ENCODE data around the gene MACROD1.
"Not testable (repeated sequence)": the region's sequence is repeated elsewhere in the genome, so short reads cannot be mapped to it uniquely, and the experiment has no call there.

Gene MACROD1

DNA sequence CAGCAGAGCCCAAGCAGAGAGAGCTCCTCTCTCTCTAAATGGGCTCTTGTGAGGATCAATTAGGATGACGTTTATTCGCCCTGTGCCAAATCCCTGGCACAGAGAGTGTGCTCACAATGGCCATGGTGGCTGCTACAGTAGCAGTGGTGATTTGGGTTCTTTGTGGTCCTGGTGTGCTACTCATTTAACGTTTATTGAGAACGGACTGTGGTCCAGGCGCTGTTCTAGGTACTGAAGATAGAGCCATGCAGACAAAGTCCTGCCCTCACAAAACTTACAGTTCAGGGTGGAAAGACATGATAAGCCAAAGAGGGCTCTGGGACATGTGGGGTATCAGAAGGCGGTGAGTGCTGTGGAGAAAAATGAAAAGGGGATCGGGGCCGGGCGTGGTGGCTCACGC lies 174.4 kb downstream of the MACROD1 start:
- DNase-seq, result no peak

DNA sequence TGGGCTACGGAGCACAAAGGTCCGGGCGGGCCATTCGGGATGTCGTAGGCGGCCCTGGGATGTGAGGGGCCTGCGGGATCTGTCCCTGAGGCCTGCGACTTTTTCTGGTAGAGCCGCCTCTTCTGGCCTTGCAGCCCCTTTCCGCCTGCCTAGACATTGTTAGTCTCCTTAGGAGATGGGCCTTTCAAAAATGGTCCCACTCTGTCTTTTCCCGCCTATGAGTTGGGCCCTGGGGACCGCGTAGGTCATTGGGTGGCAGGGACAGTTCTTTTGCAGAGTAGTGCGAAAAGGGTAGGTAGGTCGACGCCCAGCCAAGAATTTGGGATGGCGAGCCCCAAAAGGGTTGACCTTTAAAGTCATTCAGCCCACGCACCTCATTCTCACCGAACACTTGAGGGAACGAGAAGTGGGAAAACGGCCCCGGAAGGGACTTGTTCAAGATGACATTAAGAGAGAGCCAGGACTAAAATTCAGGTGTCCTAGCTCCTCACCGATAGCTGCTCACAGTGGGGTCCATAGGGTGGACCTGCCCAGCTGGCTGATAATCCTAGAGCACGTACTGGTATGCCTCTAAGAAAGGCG lies 178.9 kb downstream of the MACROD1 start:
- no peak for DNase-seq

DNA sequence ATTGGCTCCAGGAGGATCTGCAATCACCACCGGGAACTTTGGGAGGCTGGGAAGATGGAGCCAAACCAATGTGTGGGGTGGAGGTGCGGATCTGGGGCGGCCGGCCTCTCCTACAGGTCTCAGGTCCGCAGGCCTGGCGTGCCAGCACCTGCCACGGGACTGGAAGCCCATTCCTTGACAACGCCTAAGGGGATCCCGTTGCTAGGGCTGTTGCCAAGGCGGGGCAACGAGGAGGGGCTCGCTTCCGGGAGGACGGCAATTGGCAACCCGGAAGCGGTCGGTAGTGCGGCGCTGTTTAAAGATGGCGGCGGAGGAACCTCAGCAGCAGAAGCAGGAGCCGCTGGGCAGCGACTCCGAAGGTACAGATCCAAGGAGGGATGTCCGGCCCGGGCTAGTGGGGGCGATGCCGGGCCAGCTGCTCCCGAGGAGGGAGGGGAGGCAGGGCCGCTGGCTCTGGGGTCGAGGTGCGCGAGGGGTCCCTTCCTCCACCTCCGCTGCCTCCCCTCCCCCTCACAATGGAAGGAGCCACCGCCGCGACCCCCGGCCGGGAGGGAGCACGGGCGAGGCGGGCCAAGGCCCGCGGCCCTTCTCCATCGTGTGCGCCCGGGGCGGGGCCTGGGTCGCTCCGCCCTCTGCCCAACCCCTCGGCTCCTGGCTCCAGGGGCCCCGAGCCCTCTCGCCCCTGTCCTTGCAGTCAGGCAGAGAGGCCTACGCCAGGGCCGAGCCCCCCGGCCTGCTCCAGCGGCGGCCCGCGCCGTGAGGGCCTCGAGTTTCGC lies 179.6 kb downstream of the MACROD1 start, which contains the start of gene OTUB1:
TSS of gene OTUB1 (plus strand) at position 283 of the 776 bp plus-strand sequence. CDS start at position 302, 19 bp downstream.
- no peak for DNase-seq

DNA sequence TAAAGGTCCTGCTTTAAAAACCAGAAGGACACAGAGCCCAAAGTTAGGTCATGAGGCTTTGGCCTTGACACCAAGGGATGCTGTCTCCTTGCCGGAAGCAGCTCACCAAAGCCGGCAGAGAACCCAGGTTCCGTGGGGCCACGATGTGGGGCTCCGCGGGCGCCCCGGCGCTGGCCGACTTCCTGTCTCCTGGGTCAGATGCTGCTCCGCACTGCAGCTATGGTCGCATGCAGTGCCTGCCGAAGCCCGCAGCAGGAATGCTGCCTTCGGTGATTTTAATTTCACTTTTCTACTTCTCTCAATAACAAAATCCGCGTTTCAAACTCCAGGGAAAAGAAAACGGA lies 180.1 kb downstream of the MACROD1 start:
- DNase-seq, result no peak

DNA sequence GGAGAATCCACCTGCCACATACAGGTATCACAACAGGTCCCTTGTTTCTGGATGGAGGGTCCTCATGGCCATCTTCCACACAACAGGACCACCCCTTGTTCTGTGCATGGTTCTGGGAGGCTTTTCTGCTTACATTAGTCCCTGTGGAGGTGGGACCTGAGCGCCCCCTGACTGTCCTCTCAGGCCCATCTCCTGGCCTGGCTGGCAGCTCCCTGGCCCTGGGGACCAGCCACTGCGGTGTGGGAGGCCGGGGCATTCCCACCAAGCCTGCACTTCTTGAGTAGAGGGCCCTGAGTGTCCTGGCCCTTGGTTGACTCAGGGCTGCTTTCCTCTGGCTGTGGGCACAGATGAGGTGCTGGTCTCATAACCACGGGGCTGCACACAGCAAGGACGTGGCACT lies 186.5 kb downstream of the MACROD1 start:
- DNase-seq, result no peak

DNA sequence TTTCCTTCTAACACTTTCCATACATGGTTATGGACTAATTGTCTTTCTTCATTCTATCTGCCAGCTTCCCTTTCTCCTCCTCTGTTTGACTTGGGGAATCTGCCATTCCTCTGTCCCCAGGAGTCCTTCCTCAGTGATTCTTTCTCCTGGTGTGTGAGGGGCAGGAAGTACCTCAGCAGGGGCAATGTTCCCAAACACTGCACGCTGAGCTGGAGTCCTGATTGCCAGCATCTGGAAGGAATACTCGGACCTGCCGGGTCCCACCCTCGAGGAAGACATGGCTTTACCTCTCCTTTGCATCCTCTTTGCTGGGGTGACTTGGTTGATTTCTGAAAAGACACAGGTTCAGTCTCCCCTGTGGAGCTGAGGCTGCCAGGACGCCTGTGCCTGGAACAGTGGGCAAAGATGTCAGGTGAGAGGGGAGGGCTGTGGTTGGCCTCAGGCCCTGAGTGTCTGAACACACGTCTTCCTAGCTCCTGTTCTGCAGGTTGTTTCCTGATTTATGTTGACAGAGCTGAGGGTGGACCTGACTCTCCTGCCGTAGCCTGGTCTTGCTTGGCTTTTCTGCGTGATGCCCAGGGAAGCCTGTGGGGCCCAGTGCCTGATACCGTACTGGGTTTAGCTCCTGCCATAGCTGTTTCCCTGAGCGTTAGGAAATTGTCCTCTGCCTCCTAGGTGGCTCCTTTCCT lies 187.2 kb downstream of the MACROD1 start:
- DNase-seq, result no peak

DNA sequence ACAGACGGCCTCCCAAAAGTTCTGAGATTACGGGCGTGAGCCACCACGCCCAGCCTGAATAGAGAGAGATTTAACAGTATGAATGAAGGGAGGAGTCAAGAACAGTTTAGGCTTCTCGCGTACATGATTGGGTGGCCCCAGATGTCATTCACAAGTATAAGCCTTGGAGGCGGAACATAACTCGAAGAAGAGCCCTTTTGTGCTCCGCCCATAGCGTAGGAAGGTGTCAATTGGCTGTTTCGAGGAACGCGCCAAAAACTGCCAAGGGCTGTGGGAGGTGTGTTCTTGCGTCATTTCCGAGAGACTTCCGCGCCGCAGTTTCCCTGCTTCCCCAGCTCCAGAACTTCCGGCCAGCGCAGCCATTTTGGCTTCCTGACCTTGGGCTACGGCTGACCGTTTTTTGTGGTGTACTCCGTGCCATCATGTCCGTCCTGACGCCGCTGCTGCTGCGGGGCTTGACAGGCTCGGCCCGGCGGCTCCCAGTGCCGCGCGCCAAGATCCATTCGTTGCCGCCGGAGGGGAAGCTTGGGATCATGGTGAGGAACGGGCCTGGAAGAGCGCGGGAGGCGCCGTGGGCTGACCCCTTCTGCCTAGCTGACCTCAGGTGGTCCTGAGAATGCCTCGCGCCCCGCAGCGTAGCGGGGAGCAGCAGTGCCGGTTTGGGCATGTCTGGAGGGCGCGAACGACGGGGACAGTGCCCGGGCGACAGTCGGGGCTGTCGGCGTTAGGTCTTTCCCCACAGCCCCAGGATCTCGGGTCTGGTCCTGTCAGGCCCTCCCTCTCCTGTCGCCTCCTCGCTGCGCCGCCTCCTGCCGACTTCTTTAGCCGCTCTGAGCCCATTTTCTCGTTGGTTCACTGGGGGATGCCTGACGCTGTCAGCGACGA lies 191.4 kb downstream of the MACROD1 start, which contains the start of gene COX8A:
TSS of gene COX8A (plus strand) at position 362 of the 885 bp plus-strand sequence. CDS start at position 423, 61 bp downstream.
- peak; percentile 60 for DNase-seq

DNA sequence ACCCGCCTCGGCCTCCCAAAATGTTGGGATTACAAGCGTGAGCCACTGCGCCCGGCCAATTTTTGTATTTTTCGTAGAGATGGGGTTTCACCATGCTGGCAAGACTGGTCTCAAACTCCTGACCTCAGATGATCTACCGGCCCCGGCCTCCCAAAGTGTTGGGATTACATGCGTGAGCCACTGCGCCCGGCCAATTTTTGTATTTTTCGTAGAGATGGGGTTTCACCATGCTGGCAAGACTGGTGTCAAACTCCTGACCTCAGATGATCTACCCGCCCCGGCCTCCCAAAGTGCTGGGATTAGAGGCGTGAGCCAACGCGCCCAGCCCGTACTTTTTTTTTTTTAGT lies 192.0 kb downstream of the MACROD1 start:
- not testable (repeated sequence) for DNase-seq

DNA sequence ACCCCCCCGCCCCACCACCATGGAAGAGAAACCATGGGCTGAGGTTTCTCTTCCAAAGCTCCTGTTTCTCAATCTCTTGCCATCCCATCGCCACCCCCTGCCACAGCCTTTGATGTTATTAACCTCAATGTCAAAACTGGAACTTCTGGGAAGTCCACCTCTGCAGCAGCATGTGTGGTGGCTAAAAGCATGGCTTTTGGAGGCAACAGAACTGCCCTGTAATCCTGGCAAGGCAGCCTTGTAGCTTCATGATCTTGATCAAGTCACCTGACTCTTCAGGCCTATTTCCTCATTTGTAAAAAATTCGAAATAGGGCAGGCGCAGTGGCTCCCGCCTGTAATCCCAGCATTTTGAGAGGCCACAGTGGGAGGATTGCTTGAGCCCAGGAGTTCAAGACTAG lies 195.0 kb downstream of the MACROD1 start:
- no peak for DNase-seq

DNA sequence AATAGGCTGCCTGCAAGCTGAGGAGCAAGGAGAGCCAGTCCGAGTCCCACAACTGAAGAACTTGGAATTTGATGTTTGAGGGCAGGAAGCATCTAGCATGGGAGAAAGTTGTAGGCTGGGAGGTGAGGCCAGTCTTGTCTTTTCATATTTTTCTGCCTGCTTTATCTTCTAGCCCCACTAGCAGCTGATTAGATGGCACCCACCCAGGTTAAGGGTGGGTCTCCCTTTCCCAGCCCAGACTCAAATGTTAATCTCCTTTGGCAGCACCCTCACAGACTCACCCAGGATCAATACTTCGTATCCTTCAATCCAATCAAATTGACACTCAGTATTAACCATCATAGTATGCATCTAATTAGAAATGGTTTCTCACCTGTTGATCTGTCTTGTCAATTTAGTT lies 196.5 kb downstream of the MACROD1 start:
- no peak for DNase-seq

DNA sequence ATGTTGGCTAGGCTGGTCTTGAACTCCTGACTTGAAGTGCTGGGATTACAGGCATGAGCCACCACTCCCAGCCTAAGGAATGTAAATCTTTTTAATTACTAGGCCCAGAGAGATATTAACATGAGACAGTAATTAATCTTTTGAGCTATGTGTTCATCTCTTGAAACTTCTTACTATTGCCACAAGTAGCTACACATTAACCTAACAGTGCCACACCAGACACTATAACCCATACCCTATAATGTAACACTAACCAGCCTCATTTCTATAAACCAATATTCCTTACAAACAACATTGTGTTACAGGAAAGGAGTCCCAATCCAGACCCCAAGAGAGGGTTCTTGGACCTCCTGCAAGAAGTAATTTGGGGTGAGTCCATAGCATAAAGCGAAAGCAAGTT lies 199.5 kb downstream of the MACROD1 start:
- DNase-seq, result no peak

DNA sequence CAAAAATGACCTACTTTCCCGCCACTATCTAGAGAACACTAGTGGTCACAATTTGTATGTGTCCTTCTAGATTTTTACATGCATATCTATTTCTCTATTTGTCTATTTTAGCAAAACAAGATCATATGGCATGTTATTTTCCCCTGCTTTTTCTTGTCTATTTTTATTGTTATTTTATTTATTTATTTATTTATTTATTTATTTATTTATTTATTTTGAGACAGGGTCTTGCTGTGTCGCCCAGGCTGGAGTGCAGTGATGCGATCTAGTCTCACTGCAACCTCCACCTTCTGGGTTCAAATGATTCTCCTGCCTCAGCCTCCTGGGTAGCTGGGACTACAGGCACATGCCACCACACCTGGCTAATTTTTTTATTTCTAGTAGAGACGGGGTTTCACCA lies 202.0 kb downstream of the MACROD1 start:
- not testable (repeated sequence) for DNase-seq

DNA sequence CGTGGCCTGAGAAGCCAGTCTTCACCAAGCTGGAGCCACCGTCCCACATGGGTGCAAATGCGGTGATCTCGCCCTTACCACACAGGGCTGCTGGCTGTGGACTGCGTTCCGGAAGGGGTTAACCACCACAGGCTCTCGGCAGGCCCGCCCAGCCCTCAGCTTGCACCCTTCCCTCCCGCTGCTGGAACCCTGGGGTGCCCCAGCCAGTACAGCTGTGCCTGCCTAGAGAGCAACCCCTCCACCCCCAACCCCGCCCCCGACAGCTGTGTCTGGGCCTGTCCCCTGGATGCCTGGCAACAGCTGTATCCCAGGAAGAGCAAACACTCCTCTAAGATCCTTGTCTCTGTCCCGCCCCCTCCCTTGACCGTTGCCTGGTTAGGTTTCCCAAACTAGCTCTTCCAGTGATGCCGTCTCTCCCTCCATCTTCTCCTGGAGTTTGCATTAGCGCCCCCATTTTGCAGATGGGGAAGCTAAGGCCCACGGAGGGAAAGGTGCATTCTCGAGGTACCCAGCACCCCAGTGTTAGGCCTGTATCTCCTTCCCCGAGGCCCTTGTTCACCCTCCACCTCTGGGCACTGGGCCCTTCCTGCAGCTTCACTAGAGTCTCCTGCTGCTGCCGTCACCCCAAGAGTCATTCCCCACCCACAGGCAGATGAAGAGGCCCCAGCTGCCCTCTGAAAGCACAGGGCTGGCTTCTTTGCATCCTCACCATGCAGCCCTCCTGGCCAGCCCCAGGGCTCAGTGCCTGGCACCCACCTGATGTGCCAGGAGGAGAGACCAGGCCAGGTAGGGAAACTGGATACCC lies 204.1 kb downstream of the MACROD1 start:
- DNase-seq, result no peak

DNA sequence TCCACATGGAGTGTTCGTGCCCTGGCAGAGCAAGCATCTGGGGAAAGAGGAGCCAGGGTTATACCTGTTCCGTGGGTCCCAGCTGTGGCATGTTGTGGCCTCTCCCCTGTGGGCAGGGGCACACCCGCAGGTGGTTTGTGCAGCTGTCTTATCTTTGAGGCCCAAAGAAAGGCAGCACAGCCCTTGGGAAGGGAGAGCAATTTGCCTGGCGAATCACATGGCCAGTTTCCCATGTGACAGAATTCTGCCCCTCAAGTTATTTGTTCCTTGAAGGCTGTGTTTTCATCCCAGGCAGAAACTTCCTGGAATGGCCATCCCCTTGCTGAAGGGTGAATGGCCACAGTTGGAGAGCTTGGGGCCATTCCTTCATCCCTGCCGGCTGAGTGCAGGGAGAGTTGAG lies 207.9 kb downstream of the MACROD1 start:
- DNase-seq, result no peak

DNA sequence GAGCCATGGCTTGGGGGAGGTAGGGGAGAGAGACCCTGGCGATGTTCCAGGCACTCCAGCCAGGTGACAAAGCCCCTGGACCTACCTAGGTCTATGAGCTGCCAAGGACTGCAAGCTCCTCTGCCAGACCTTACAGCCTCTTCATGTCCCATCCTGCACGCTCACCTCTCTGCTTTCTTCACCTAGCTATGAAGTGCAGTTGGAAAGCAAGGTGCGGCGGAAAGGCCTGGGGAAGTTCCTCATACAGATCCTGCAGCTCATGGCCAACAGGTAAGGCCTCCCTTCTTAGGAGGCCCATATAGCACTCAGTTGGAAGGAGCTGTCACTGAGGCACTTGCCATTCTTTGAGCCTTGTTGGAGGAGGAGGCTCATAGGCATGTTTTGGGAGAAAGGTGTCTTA lies 213.3 kb downstream of the MACROD1 start:
- DNase-seq, result no peak

DNA sequence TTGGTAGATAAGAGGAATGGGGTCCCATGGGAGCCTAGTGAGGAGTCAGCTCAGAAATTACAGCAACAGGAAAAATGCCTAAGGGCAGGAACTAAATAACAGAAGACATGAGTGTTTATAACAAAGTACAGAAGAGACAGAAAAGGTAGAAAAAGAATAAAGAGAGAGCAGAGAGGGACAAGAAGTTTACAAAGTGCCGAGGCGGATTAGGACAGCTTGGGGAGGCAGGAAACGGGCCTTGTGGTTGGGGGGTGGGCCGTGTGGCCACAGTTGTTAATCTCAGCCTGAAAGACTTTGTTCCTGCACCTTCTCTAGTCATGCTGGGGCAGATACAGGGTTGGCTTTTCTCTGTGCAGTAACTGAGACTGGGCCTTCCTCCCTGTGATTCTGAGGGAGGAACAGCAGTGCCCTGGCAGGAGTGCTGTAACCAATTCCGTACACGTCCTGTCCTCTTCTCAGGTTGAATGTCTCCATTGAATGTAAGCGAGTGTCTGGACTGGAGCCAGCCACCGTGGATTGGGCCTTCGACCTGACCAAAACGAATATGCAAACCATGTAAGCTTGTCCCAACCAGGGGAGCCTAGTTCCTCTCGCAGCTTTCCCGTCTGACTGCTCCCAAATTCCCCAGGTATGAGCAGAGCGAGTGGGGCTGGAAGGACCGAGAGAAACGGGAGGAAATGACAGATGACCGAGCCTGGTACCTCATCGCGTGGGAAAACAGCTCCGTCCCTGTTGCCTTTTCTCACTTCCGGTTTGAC lies 214.0 kb downstream of the MACROD1 start:
- no peak for DNase-seq

Data from cortex of kidney (tissue), 1 donor.